Small intestine (tissue), 7 donors: Measurements from ENCODE around the gene EYS. TPM values are rescaled to one million over a fixed set of nuclear protein-coding genes. Genes with fewer than 3 reads are reported as not detected.

ENCODE experiments used
- DNase-seq, 2 donors: peaks; one replicate each; pipeline versions ENCODE4 v3.0.0 to v3.0.0-alpha.2; 2013
- FAIRE-seq: peaks from 2 replicates; lab custom pipeline; 2012; peaks lifted over from hg19 to GRCh38; lab: Jason Lieb, UNC
- H3K27ac ChIP-seq, 3 donors: one replicate each; pipeline ENCODE4 v1.5.1; 2013; ENCODE audit warnings: low read length in 2 of 3, mild to moderate bottlenecking in 2 of 3, control low read depth in 1 of 3, inconsistent platforms in 1 of 3, low read depth in 1 of 3, moderate library complexity in 1 of 3
- H3K27me3 ChIP-seq, 3 donors: one replicate each; pipeline ENCODE4 v1.6.1; 2013; ENCODE audit warnings: low read length in 3 of 3, inconsistent platforms in 1 of 3; ENCODE audit not compliant: control insufficient read depth in 3 of 3, insufficient read depth in 3 of 3
- H3K36me3 ChIP-seq, 3 donors: one replicate each; pipeline ENCODE4 v1.6.1; 2013; ENCODE audit warnings: low read length in 3 of 3, inconsistent platforms in 1 of 3, low read depth in 1 of 3, mild to moderate bottlenecking in 1 of 3, moderate library complexity in 1 of 3; ENCODE audit not compliant: control insufficient read depth in 3 of 3, insufficient read depth in 2 of 3
- H3K4me1 ChIP-seq, 3 donors: one replicate each; pipeline ENCODE4 v1.6.1; 2013; ENCODE audit warnings: low read length in 2 of 3, inconsistent platforms in 1 of 3, low read depth in 1 of 3, mild to moderate bottlenecking in 1 of 3, moderate library complexity in 1 of 3; ENCODE audit not compliant: control insufficient read depth in 3 of 3, insufficient read depth in 2 of 3
- H3K4me3 ChIP-seq, 3 donors: one replicate each; pipeline ENCODE4 v1.5.1; 2013; ENCODE audit warnings: low read length in 3 of 3, control low read depth in 1 of 3, inconsistent platforms in 1 of 3, low read depth in 1 of 3, mild to moderate bottlenecking in 1 of 3, moderate library complexity in 1 of 3
- H3K9me3 ChIP-seq, 2 donors: one replicate each; pipeline ENCODE4 v1.6.1; 2013; ENCODE audit warnings: low read depth in 1 of 2, low read length in 1 of 2; ENCODE audit not compliant: control insufficient read depth in 2 of 2, insufficient read depth in 1 of 2
- WGBS, 3 donors: extraction: QIAGEN DNeasy Blood & Tissue Kit; methylation state at CpG; one replicate each; pipeline ENCODE4 v1.1.7; 2013; 5-methylcytosine and 5-hydroxymethylcytosine counted together
- polyA plus RNA-seq, 4 donors: library from polyadenylated mRNA; stranded (reverse) in 3 of 4; unstranded in 1 of 4; fragments of 200-250 nt in 3 of 4; fragments of 120-200 nt in 1 of 4; gene quantifications; one replicate each; pipeline versions ENCODE4 v1.2.1 to v1.2.3, GENCODE V29; 2013
- donor health status: healthy with polysubstance abuse.
- donor health status: control.
- donor health status: control.
- donor health status: Bipolar disorder and iron deficiency.
- donor health status: healthy.

EYS gene
- polyA plus RNA-seq, 4 donors: 0.78 TPM; not detected in 3

- Histone ChIP-seq H3K4me1 (peaks cover 0 to 4% (median 0%) of the 10 kb centered on the region in 3 donors), H3K36me3 (no peaks in the 10 kb centered on the region), H3K27me3 (no peaks in the 10 kb centered on the region), H3K9me3 (no peaks in the 10 kb centered on the region), H3K4me3 (no peak overlapping the region), H3K27ac (no peak overlapping the region)
- DNase-seq: no peak
- FAIRE-seq: no peak
- WGBS, 3 donors: 10 to 37% (median 34%) methylated on average over 5 of the region's 5 CpGs
Observed at GRCh38 chr6:63816401-63816981, 1890.5 kb downstream of the EYS start.

GRCh38 chr6:63814459-63814858 lies 1892.6 kb downstream of the EYS start:
- DNase-seq: no peak
- Histone ChIP-seq H3K27me3 (no peaks in the 10 kb centered on the region), H3K4me3 (no peak overlapping the region), H3K9me3 (no peaks in the 10 kb centered on the region), H3K36me3 (no peaks in the 10 kb centered on the region), H3K27ac (no peak overlapping the region), H3K4me1 (peaks cover 0 to 4% (median 0%) of the 10 kb centered on the region in 3 donors)
- 76 to 85% (median 84%) methylated on average over 1 of the region's 1 CpG for WGBS, 3 donors
- FAIRE-seq: no peak

GRCh38 chr6:63813566-63814120 lies 1893.4 kb downstream of the EYS start:
- no peaks in the 10 kb centered on the region for H3K36me3 ChIP-seq
- DNase-seq (no peak), FAIRE-seq (no peak)
- H3K4me1 ChIP-seq: peaks cover 0 to 4% (median 0%) of the 10 kb centered on the region in 3 donors
- 64 to 84% (median 77%) methylated on average over 5 of the region's 5 CpGs for WGBS, 3 donors
- H3K27me3 ChIP-seq: no peaks in the 10 kb centered on the region
- H3K4me3 ChIP-seq: no peak overlapping the region
- no peak overlapping the region for H3K27ac ChIP-seq
- H3K9me3 ChIP-seq: no peaks in the 10 kb centered on the region

- no peak for FAIRE-seq
- H3K27ac ChIP-seq: no peak overlapping the region
- 52 to 86% (median 63%) methylated on average over 2 of the region's 2 CpGs for whole genome bisulfite sequencing, 3 donors
Observed at GRCh38 chr6:63808576-63808975, 1898.5 kb downstream of the EYS start.

GRCh38 chr6:63807056-63807455 lies 1900.0 kb downstream of the EYS start:
- H3K9me3 ChIP-seq: no peaks in the 10 kb centered on the region
- WGBS, 3 donors: 69 to 88% (median 87%) methylated on average over 2 of the region's 2 CpGs
- H3K4me1 ChIP-seq: peaks cover 0 to 19% (median 0%) of the 10 kb centered on the region in 3 donors
- DNase-seq: no peak
- H3K4me3 ChIP-seq: no peak overlapping the region
- peak overlapping the region in 1 of 3 donors; percentile 87 for H3K27ac ChIP-seq
- FAIRE-seq: no peak
- H3K27me3 ChIP-seq: no peaks in the 10 kb centered on the region
- no peaks in the 10 kb centered on the region for H3K36me3 ChIP-seq

More at GRCh38 chr6:63808576-63808975, 1898.5 kb downstream of the EYS start:
- Histone ChIP-seq H3K4me3 (no peak overlapping the region), H3K9me3 (no peaks in the 10 kb centered on the region), H3K27me3 (no peaks in the 10 kb centered on the region), H3K4me1 (peaks cover 0 to 19% (median 0%) of the 10 kb centered on the region in 3 donors), H3K36me3 (no peaks in the 10 kb centered on the region)
- no peak for DNase-seq

- 56 to 73% (median 69%) methylated on average over 2 of the region's 2 CpGs for WGBS, 3 donors
- FAIRE-seq: no peak
- H3K9me3 ChIP-seq: no peaks in the 10 kb centered on the region
- H3K27me3 ChIP-seq: no peaks in the 10 kb centered on the region
- DNase-seq: no peak
- peaks cover 0 to 19% (median 0%) of the 10 kb centered on the region in 3 donors for H3K4me1 ChIP-seq
- no peaks in the 10 kb centered on the region for H3K36me3 ChIP-seq
- peak overlapping the region; percentile 41 to 87 (median 70) for H3K27ac ChIP-seq
- no peak overlapping the region for H3K4me3 ChIP-seq
Observed at GRCh38 chr6:63806573-63806913, 1900.5 kb downstream of the EYS start.

GRCh38 chr6:63805808-63806572 lies 1901.0 kb downstream of the EYS start:
- no peaks in the 10 kb centered on the region for H3K9me3 ChIP-seq
- WGBS, 3 donors: 12 to 37% (median 25%) methylated on average over 5 of the region's 5 CpGs
- H3K4me3 ChIP-seq: peak overlapping the region in 1 of 3 donors; percentile 19
- no peaks in the 10 kb centered on the region for H3K27me3 ChIP-seq
- peaks cover 0 to 19% (median 0%) of the 10 kb centered on the region in 3 donors for H3K4me1 ChIP-seq
- FAIRE-seq: no peak
- peak overlapping the region; percentile 50 to 87 (median 52) for H3K27ac ChIP-seq
- peak; percentile 78 to 81 for DNase-seq
- H3K36me3 ChIP-seq: no peaks in the 10 kb centered on the region

GRCh38 chr6:63805345-63805744 lies 1901.7 kb downstream of the EYS start:
- Histone ChIP-seq H3K27ac (peak overlapping the region; percentile 50 to 87 (median 52)), H3K4me1 (peaks cover 0 to 19% (median 0%) of the 10 kb centered on the region in 3 donors), H3K9me3 (no peaks in the 10 kb centered on the region), H3K27me3 (no peaks in the 10 kb centered on the region), H3K36me3 (no peaks in the 10 kb centered on the region), H3K4me3 (peak overlapping the region in 1 of 3 donors; percentile 19)
- WGBS, 3 donors: 36 to 58% (median 50%) methylated on average over 3 of the region's 3 CpGs
- no peak for FAIRE-seq
- peak in 1 of 2 donors; percentile 49 for DNase-seq
